ENCODE measurements around the gene CLIC4.

CLIC4 gene

GRCh38 chr1:24765308-24765988, 20.2 kb downstream of the CLIC4 start:
- no peak for TF ChIP-seq ZNF8 (CRISPR knock-in tag; IDR thresholded peaks at IDR 0.05)
- TF ChIP-seq ZNF565 (CRISPR knock-in tag; conservative IDR thresholded peaks at IDR 0.05; ENCODE audit: low read depth) = no peak
- no peak for TF ChIP-seq ZC3H10 (CRISPR knock-in tag; IDR thresholded peaks at IDR 0.05)
- no peak for TF ChIP-seq CSRNP3 (CRISPR knock-in tag; IDR thresholded peaks at IDR 0.05)
- no peak for TF ChIP-seq OSR1 (CRISPR knock-in tag; IDR thresholded peaks at IDR 0.05)
- TF ChIP-seq POU6F1 (CRISPR knock-in tag; IDR thresholded peaks at IDR 0.05; ENCODE audit: borderline replicate concordance, low read depth) = no peak
- TF ChIP-seq BACH2 (CRISPR knock-in tag; IDR thresholded peaks at IDR 0.05; ENCODE audit: borderline replicate concordance) = no peak
- no peak for TF ChIP-seq TCF4 (CRISPR knock-in tag; IDR thresholded peaks at IDR 0.05; ENCODE audit: borderline replicate concordance)
- TF ChIP-seq GLIS3 (CRISPR knock-in tag; IDR thresholded peaks at IDR 0.05) = no peak
- no peak for TF ChIP-seq TSHZ2 (CRISPR knock-in tag; IDR thresholded peaks at IDR 0.05)
- no peak for TF ChIP-seq PATZ1 (CRISPR knock-in tag; IDR thresholded peaks at IDR 0.05; ENCODE audit: borderline replicate concordance)
- no peak for TF ChIP-seq ESRRG (CRISPR knock-in tag; IDR thresholded peaks at IDR 0.05)
- no peak for TF ChIP-seq ZNF70 (CRISPR knock-in tag; IDR thresholded peaks at IDR 0.05)
- no peak for TF ChIP-seq CREB5 (CRISPR knock-in tag; IDR thresholded peaks at IDR 0.05; ENCODE audit: low read depth)
- no peak for TF ChIP-seq SNAI2 (CRISPR knock-in tag; IDR thresholded peaks at IDR 0.05)
- no peak for TF ChIP-seq ZFP3 (CRISPR knock-in tag; IDR thresholded peaks at IDR 0.05)
- no peak for TF ChIP-seq ZFP30 (CRISPR knock-in tag; IDR thresholded peaks at IDR 0.05)
- no peak for TF ChIP-seq PPARA (CRISPR knock-in tag; IDR thresholded peaks at IDR 0.05; ENCODE audit: borderline replicate concordance)
- no peak for TF ChIP-seq TOX (CRISPR knock-in tag; IDR thresholded peaks at IDR 0.05; ENCODE audit: borderline replicate concordance)
- no peak for TF ChIP-seq CSDC2 (CRISPR knock-in tag; IDR thresholded peaks at IDR 0.05)

GRCh38 chr1:24767351-24767750, 22.1 kb downstream of the CLIC4 start:
- no peak for ATAC-seq
- TF ChIP-seq TSHZ2 (CRISPR knock-in tag; IDR thresholded peaks at IDR 0.05) (no peak), ZFP30 (CRISPR knock-in tag; IDR thresholded peaks at IDR 0.05) (no peak), ZNF565 (CRISPR knock-in tag; conservative IDR thresholded peaks at IDR 0.05; ENCODE audit: low read depth) (no peak), ZC3H10 (CRISPR knock-in tag; IDR thresholded peaks at IDR 0.05) (no peak), CSDC2 (CRISPR knock-in tag; IDR thresholded peaks at IDR 0.05) (no peak), ESRRG (CRISPR knock-in tag; IDR thresholded peaks at IDR 0.05) (no peak), ZNF8 (CRISPR knock-in tag; IDR thresholded peaks at IDR 0.05) (no peak), OSR1 (CRISPR knock-in tag; IDR thresholded peaks at IDR 0.05) (no peak), CREB5 (CRISPR knock-in tag; IDR thresholded peaks at IDR 0.05; ENCODE audit: low read depth) (no peak), SNAI2 (CRISPR knock-in tag; IDR thresholded peaks at IDR 0.05) (no peak)

More at GRCh38 chr1:24765308-24765988, 20.2 kb downstream of the CLIC4 start:
- peak; percentile 66 for ATAC-seq
